ENCODE measurements around the gene CSNK2B. TPM values are rescaled to one million over a fixed set of nuclear protein-coding genes. Genes with fewer than 3 reads are reported as not detected.

CSNK2B gene
- polyA plus RNA-seq, 3 donors: 234 to 239 (median 236) TPM

GRCh38 chr6:31710523-31711219 lies 44.8 kb downstream of the CSNK2B start:
- DNase-seq (ENCODE audit: low read depth in 3 of 3, low spot score in 2 of 3): no peak

- no peak for DNase-seq (ENCODE audit: low read depth in 3 of 3, low spot score in 2 of 3)
These were observed 45.4 kb downstream of the CSNK2B start for GRCh38 chr6:31711233-31711632.

- no peak for DNase-seq (ENCODE audit: low read depth in 3 of 3, low spot score in 2 of 3)
These were observed 46.4 kb downstream of the CSNK2B start for GRCh38 chr6:31712296-31712695.

DNA sequence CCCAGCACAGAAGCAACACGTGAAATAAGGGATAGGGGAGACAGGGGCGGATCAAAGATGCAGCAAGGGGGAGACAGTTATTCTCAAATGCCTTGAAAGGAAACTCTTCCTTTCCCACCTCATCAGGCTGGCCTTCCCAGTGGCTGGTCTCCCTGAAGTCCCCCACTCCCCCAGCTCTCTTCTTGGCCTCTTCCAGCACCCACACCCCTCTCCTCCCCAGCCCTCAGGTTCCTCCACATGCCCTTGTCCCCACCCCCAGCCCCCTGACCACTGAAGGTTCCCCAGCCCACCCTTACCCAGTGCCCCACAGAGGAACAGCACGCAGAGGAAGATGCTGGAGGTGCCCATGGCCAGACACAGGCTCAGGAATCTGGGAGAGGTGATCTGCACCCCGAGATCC lies 47.6 kb downstream of the CSNK2B start:
- DNase-seq (ENCODE audit: low read depth in 3 of 3, low spot score in 2 of 3): no peak

DNA sequence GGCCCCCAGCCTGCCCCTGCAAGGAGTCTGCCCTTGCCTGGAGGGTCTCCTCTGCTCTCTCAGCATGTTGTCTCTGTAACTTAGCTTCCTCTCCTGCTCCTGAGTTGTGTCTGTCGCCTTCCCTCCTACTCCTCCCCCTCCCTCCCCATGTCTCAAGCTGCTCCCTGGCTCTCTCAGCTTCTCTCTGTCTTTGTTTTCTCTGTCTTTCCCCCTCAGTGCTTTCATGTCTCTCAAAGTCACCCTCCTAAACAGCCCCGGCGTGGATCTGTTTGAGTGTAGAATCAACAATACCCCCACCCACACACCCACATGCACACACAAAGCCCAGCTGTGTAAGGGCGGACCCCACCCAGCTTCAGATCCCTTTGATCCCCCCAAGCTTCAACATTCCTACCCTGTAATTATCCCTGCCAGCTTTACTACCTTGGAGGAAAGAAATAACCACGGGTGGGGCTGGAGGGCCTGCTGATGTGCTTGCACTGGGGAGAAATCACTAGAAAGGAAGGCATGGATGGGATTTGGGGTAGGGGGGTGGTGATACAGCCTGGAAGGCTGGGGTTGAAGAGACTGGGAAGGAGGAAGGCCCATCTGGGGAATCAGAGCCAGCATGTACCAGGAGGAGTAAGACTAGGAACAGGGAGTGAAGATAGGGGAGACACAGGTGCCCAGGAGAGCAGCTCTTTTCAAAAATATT lies 48.3 kb downstream of the CSNK2B start:
- peak in 1 of 3 donors; percentile 32 for DNase-seq (ENCODE audit: low read depth in 3 of 3, low spot score in 2 of 3)

- DNase-seq (ENCODE audit: low read depth in 3 of 3, low spot score in 2 of 3): no peak
These were observed 49.4 kb downstream of the CSNK2B start, which contains the start of gene LY6G6D for GRCh38 chr6:31715022-31715958. Gene LY6G6D, plus strand, starts transcription at chr6:31715348. Its CDS starts 8 bp downstream, at chr6:31715356.

DNA sequence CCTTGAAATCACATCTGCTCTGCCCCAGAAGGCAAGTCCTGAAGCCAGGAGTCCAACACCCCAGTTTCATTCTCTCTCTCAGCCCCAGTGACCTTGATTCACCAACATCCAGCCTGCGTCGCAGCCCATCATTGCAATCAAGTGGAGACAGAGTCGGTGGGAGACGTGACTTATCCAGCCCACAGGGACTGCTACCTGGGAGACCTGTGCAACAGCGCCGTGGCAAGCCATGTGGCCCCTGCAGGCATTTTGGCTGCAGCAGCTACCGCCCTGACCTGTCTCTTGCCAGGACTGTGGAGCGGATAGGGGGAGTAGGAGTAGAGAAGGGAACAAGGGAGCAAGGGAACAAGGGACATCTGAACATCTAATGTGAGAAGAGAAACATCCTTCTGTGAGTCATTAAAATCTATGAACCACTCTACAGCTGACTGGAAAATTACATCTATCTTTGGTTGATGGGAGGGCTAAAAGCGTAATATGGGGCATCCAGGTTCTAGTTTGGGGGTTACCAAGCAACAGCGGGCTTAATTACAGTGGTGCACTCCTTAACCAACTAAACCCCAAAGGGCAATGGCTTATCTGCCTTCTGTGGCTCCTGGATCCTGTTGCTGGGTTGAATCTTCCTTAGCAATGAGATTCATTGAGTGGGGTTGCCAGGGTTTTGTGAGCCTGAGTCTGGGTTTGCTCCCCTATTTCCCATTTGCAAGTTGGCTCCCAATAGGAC lies 51.8 kb downstream of the CSNK2B start:
- DNase-seq (ENCODE audit: low read depth in 3 of 3, low spot score in 2 of 3): no peak

GRCh38 chr6:31718265-31718664 lies 52.4 kb downstream of the CSNK2B start:
- DNase-seq (ENCODE audit: low read depth in 3 of 3, low spot score in 2 of 3): no peak

DNA sequence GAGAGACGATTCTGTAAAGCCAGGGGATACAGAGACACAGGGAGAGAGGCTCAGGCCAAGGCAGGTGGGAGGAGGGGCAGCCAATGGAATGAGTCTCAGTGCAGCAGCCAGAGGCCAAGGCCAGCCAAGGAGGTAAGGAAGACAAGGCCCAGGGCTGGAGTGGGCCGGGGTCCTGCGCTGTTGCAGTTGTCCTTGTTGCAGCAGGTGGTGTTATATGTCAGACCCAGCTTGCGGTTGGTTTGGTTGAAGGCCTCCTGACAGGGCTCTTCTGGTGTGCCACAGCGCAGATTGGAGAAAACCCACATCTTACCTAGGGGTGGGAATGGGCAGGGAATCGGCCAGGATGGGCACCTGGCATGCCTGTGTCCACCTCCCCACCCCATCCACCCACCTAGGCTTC lies 53.1 kb downstream of the CSNK2B start:
- DNase-seq (ENCODE audit: low read depth in 3 of 3, low spot score in 2 of 3): no peak

Other genes with a start within 250 kb of the CSNK2B start
- 1 to 10 TPM; 1.0 to 1.4 (median 1.2) TPM for gene MICB, start 167.9 kb upstream of the CSNK2B start, polyA plus RNA-seq (ENCODE audit: insufficient read length in 3 of 3)
- 10 to 100 TPM; 13.6 to 24.1 (median 17.7) TPM for gene MCCD1, start 137.1 kb upstream of the CSNK2B start, polyA plus RNA-seq (ENCODE audit: insufficient read length in 3 of 3)
- 100 to 1,000 TPM; 509 to 546 (median 538) TPM for gene DDX39B, start 124.1 kb upstream of the CSNK2B start, polyA plus RNA-seq (ENCODE audit: insufficient read length in 3 of 3)
- 1 to 10 TPM; 5.7 to 7.5 (median 7.3) TPM for gene ATP6V1G2, start 119.5 kb upstream of the CSNK2B start, polyA plus RNA-seq (ENCODE audit: insufficient read length in 3 of 3)
- 10 to 100 TPM; 17.6 to 19.3 (median 19.1) TPM for gene NFKBIL1, start 118.5 kb upstream of the CSNK2B start, polyA plus RNA-seq (ENCODE audit: insufficient read length in 3 of 3)
- under 1 TPM; 0.13 to 0.15 (median 0.14) TPM for gene LTA, start 93.8 kb upstream of the CSNK2B start, polyA plus RNA-seq (ENCODE audit: insufficient read length in 3 of 3)
- under 1 TPM; 0.16 to 0.31 (median 0.19) TPM for gene TNF, start 90.5 kb upstream of the CSNK2B start, polyA plus RNA-seq (ENCODE audit: insufficient read length in 3 of 3)
- gene LTB, start 83.7 kb upstream of the CSNK2B start, polyA plus RNA-seq (ENCODE audit: insufficient read length in 3 of 3): 1 to 10 TPM in 2 of 3 donors, under 1 TPM in 1; 0.89 to 1.4 (median 1.2) TPM
- gene LST1, start 79.8 kb upstream of the CSNK2B start, polyA plus RNA-seq (ENCODE audit: insufficient read length in 3 of 3): 1 to 10 TPM; 4.9 to 6.5 (median 5.2) TPM
- under 1 TPM in 1 of 3 donors, not detected in 2; 0.16 TPM for gene NCR3, start 73.1 kb upstream of the CSNK2B start, polyA plus RNA-seq (ENCODE audit: insufficient read length in 3 of 3)
- 10 to 100 TPM; 87.4 to 99.7 (median 94.8) TPM for gene AIF1, start 50.8 kb upstream of the CSNK2B start, polyA plus RNA-seq (ENCODE audit: insufficient read length in 3 of 3)
- 100 to 1,000 TPM; 131 to 142 (median 140) TPM for gene PRRC2A, start 45.4 kb upstream of the CSNK2B start, polyA plus RNA-seq (ENCODE audit: insufficient read length in 3 of 3)
- 100 to 1,000 TPM; 212 to 228 (median 226) TPM for gene BAG6, start 13.4 kb upstream of the CSNK2B start, polyA plus RNA-seq (ENCODE audit: insufficient read length in 3 of 3)
- 100 to 1,000 TPM in 2 of 3 donors, 10 to 100 TPM in 1; 91.6 to 131 (median 120) TPM for gene APOM, start 10.2 kb upstream of the CSNK2B start, polyA plus RNA-seq (ENCODE audit: insufficient read length in 3 of 3)
- gene C6orf47, start 5.3 kb upstream of the CSNK2B start, polyA plus RNA-seq (ENCODE audit: insufficient read length in 3 of 3): 10 to 100 TPM; 19.4 to 20.7 (median 20.4) TPM
- 10 to 100 TPM; 29.5 to 31.0 (median 30.8) TPM for gene GPANK1, start 1.1 kb upstream of the CSNK2B start, polyA plus RNA-seq (ENCODE audit: insufficient read length in 3 of 3)
- gene LY6G5B, start 3.9 kb downstream of the CSNK2B start, polyA plus RNA-seq (ENCODE audit: insufficient read length in 3 of 3): 10 to 100 TPM; 10.4 to 15.6 (median 12.0) TPM
- 1 to 10 TPM; 2.4 to 3.2 (median 2.5) TPM for gene LY6G5C, start 15.0 kb downstream of the CSNK2B start, polyA plus RNA-seq (ENCODE audit: insufficient read length in 3 of 3)
- gene ABHD16A, start 37.2 kb downstream of the CSNK2B start, polyA plus RNA-seq (ENCODE audit: insufficient read length in 3 of 3): 10 to 100 TPM; 54.8 to 57.3 (median 55.2) TPM
- 1 to 10 TPM in 1 of 3 donors, under 1 TPM in 2; 0.44 to 1.5 (median 0.98) TPM for gene LY6G6F, start 40.8 kb downstream of the CSNK2B start, polyA plus RNA-seq (ENCODE audit: insufficient read length in 3 of 3)
- gene LY6G6D, start 49.3 kb downstream of the CSNK2B start, polyA plus RNA-seq (ENCODE audit: insufficient read length in 3 of 3): under 1 TPM in 1 of 3 donors, not detected in 2; 0.34 TPM
- gene LY6G6C, start 55.7 kb downstream of the CSNK2B start, polyA plus RNA-seq (ENCODE audit: insufficient read length in 3 of 3): under 1 TPM; 0.18 to 0.28 (median 0.22) TPM
- gene MPIG6B, start 57.3 kb downstream of the CSNK2B start, polyA plus RNA-seq (ENCODE audit: insufficient read length in 3 of 3): 1 to 10 TPM; 1.1 to 2.3 (median 1.4) TPM
- gene DDAH2, start 63.2 kb downstream of the CSNK2B start, polyA plus RNA-seq (ENCODE audit: insufficient read length in 3 of 3): 100 to 1,000 TPM; 157 to 166 (median 162) TPM
- 100 to 1,000 TPM; 313 to 334 (median 325) TPM for gene CLIC1, start 70.5 kb downstream of the CSNK2B start, polyA plus RNA-seq (ENCODE audit: insufficient read length in 3 of 3)
- gene MSH5, start 73.9 kb downstream of the CSNK2B start, polyA plus RNA-seq (ENCODE audit: insufficient read length in 3 of 3): 10 to 100 TPM; 13.8 to 16.7 (median 15.3) TPM
- gene SAPCD1, start 96.6 kb downstream of the CSNK2B start, polyA plus RNA-seq (ENCODE audit: insufficient read length in 3 of 3): 1 to 10 TPM; 2.1 to 7.4 (median 6.0) TPM
- 1 to 10 TPM; 6.8 to 9.4 (median 8.5) TPM for gene VWA7, start 111.2 kb downstream of the CSNK2B start, polyA plus RNA-seq (ENCODE audit: insufficient read length in 3 of 3)
- 10 to 100 TPM; 57.2 to 59.4 (median 58.1) TPM for gene VARS1, start 129.7 kb downstream of the CSNK2B start, polyA plus RNA-seq (ENCODE audit: insufficient read length in 3 of 3)
- 10 to 100 TPM; 86.8 to 93.1 (median 87.3) TPM for gene LSM2, start 140.9 kb downstream of the CSNK2B start, polyA plus RNA-seq (ENCODE audit: insufficient read length in 3 of 3)
- 1 to 10 TPM; 4.1 to 4.3 (median 4.3) TPM for gene HSPA1L, start 149.2 kb downstream of the CSNK2B start, polyA plus RNA-seq (ENCODE audit: insufficient read length in 3 of 3)
- 100 to 1,000 TPM in 1 of 3 donors, 10 to 100 TPM in 2; 83.5 to 115 (median 87.1) TPM for gene HSPA1A, start 149.5 kb downstream of the CSNK2B start, polyA plus RNA-seq (ENCODE audit: insufficient read length in 3 of 3)
- 100 to 1,000 TPM; 112 to 164 (median 134) TPM for gene HSPA1B, start 161.7 kb downstream of the CSNK2B start, polyA plus RNA-seq (ENCODE audit: insufficient read length in 3 of 3)
- gene NEU1, start 196.7 kb downstream of the CSNK2B start, polyA plus RNA-seq (ENCODE audit: insufficient read length in 3 of 3): 10 to 100 TPM; 69.0 to 89.7 (median 77.5) TPM
- gene SLC44A4, start 212.9 kb downstream of the CSNK2B start, polyA plus RNA-seq (ENCODE audit: insufficient read length in 3 of 3): 10 to 100 TPM; 34.7 to 45.8 (median 43.8) TPM
- gene EHMT2, start 231.6 kb downstream of the CSNK2B start, polyA plus RNA-seq (ENCODE audit: insufficient read length in 3 of 3): 10 to 100 TPM; 67.9 to 74.0 (median 68.5) TPM
- 10 to 100 TPM; 23.5 to 27.3 (median 25.5) TPM for gene ZBTB12, start 236.0 kb downstream of the CSNK2B start, polyA plus RNA-seq (ENCODE audit: insufficient read length in 3 of 3)